ENCODE results near the gene PWWP2A. TPM values are rescaled to one million over a fixed set of nuclear protein-coding genes. Genes with fewer than 3 reads are reported as not detected.

PWWP2A gene
- total and polyA plus RNA-seq, 11 donors: 3.5 to 13.7 (median 10.1) TPM

DNA sequence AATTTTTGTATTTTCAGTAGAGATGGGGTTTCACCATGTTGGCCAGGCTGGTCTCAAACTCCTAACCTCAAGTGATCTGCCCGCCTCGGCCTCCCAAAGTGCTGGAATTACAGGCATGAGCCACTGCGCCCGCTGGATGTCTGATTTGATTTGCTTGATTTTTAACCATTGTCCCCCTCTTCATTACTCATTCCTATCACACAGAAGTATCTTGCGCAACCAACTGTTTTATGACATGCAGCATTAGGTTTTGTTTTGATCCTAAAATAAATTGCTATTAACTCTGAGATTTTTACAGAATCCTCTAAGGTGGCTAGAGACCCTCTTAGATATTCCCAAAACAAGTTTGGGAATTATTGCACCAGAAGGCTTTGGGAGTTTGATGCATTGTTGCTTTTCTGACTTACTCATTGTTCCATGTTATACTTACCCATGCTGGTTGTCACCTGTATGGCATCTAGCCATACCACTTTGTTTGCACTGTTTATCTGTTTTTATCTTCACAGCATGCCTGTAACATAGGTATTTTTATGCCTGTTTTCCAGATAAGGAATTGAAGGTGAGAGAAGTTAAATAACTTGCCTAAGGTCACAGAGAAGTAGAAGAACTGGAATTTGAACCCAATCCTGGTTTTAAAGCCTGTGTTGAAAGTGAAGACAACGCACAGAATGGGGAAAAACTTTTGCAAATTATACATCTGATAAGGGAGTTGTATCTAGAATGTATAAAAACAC lies 35.9 kb upstream of the PWWP2A start:
- no peaks in the 10 kb centered on the region for H3K27me3 ChIP-seq
- no peaks in the 10 kb centered on the region for H3K9me3 ChIP-seq
- no peaks in the 10 kb centered on the region for H3K36me3 ChIP-seq
- TF ChIP-seq, protein P1, sequence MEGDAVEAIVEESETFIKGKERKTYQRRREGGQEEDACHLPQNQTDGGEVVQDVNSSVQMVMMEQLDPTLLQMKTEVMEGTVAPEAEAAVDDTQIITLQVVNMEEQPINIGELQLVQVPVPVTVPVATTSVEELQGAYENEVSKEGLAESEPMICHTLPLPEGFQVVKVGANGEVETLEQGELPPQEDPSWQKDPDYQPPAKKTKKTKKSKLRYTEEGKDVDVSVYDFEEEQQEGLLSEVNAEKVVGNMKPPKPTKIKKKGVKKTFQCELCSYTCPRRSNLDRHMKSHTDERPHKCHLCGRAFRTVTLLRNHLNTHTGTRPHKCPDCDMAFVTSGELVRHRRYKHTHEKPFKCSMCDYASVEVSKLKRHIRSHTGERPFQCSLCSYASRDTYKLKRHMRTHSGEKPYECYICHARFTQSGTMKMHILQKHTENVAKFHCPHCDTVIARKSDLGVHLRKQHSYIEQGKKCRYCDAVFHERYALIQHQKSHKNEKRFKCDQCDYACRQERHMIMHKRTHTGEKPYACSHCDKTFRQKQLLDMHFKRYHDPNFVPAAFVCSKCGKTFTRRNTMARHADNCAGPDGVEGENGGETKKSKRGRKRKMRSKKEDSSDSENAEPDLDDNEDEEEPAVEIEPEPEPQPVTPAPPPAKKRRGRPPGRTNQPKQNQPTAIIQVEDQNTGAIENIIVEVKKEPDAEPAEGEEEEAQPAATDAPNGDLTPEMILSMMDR (IDR thresholded peaks at IDR 0.05): no peak
- no peak for TF ChIP-seq POLR2A (IDR thresholded peaks at IDR 0.05)
- no peak for DNase-seq
- ATAC-seq: no peak
- intact Hi-C loops (cut with DNase I): no loop called here
- no peak overlapping the region for H3K4me3 ChIP-seq
- no peaks in the 10 kb centered on the region for H3K4me1 ChIP-seq
- WGBS, 4 donors: 93 to 98% (median 97%) methylated on average over 6 of the region's 6 CpGs
- no peak overlapping the region for H3K27ac ChIP-seq

DNA sequence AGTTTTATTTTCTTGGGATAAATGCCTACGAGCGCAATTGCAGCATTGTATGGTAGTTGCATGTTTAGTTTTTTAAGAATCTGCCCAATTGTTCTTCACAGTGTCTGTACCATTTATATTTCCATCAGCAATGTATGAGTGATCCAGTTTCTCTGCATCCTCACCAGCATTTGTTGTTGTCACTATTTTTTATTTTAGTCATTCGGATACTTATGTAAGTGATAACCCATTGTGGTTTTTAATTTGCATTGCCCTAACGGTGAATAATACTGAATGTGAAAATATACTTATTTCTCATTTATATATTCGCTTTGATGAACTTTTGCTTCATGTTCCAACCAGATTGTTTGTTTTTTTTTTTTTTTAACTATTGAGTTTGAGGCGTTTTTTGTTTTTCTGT lies 33.7 kb upstream of the PWWP2A start:
- no peaks in the 10 kb centered on the region for H3K9me3 ChIP-seq
- 91 to 93% (median 92%) methylated on average over 6 of the region's 6 CpGs for WGBS, 4 donors
- no peak overlapping the region for H3K27ac ChIP-seq
- intact Hi-C loops (cut with DNase I): no loop called here
- ATAC-seq (no peak), DNase-seq (no peak)
- H3K36me3 ChIP-seq: no peaks in the 10 kb centered on the region
- H3K4me1 ChIP-seq: no peaks in the 10 kb centered on the region
- TF ChIP-seq POLR2A (IDR thresholded peaks at IDR 0.05): no peak
- TF ChIP-seq, protein P1 (IDR thresholded peaks at IDR 0.05): no peak
- no peaks in the 10 kb centered on the region for H3K27me3 ChIP-seq
- no peak overlapping the region for H3K4me3 ChIP-seq

DNA sequence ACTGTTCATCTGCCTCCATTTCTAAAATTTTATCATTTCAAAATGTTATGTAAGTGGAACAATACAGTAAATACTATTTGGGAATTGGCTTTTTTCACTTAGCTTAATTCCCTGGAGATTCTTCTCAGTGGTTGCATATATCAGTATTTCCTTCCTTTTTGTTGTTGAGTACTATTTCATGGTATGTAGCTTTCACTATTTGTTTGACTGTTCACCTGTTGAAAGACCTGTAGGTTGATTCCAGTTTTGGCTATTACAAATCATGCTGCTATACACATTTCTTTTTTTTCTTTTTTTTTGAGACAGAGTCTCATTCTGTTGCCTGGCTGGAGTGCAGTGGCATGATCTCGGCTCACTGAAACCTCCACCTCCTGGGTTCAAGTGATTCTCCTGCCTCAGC lies 33.0 kb upstream of the PWWP2A start:
- no peak overlapping the region for H3K4me3 ChIP-seq
- intact Hi-C loops (cut with DNase I): no loop called here
- no peaks in the 10 kb centered on the region for H3K36me3 ChIP-seq
- WGBS, 4 donors: 94 to 96% (median 94%) methylated on average over 1 of the region's 1 CpG
- DNase-seq (no peak), ATAC-seq (no peak)
- no peaks in the 10 kb centered on the region for H3K9me3 ChIP-seq
- TF ChIP-seq POLR2A (IDR thresholded peaks at IDR 0.05): no peak
- TF ChIP-seq, protein P1 (IDR thresholded peaks at IDR 0.05): no peak
- H3K27me3 ChIP-seq: no peaks in the 10 kb centered on the region
- H3K4me1 ChIP-seq: peaks cover 0 to 1% (median 0%) of the 10 kb centered on the region in 12 donors
- H3K27ac ChIP-seq: no peak overlapping the region

GRCh38 chr5:160151017-160151416 lies 31.8 kb upstream of the PWWP2A start:
- no peak for TF ChIP-seq POLR2A (IDR thresholded peaks at IDR 0.05)
- TF ChIP-seq, protein P1 (IDR thresholded peaks at IDR 0.05): no peak
- H3K4me3 ChIP-seq: no peak overlapping the region
- H3K27me3 ChIP-seq: no peaks in the 10 kb centered on the region
- H3K27ac ChIP-seq: no peak overlapping the region
- intact Hi-C loops (cut with DNase I): no loop called here
- peaks cover 0 to 7% (median 0%) of the 10 kb centered on the region in 12 donors for H3K4me1 ChIP-seq
- ATAC-seq: no peak
- no peaks in the 10 kb centered on the region for H3K36me3 ChIP-seq
- DNase-seq: no peak
- WGBS, 4 donors: 92 to 97% (median 94%) methylated on average over 3 of the region's 3 CpGs
- no peaks in the 10 kb centered on the region for H3K9me3 ChIP-seq

All from heart left ventricle (tissue), 16 donors.